NCI-H524 (cell line): ENCODE data around the gene GMEB2.
"Not testable (repeated sequence)": the region's sequence is repeated elsewhere in the genome, so short reads cannot be mapped to it uniquely, and the experiment has no call there.

Experiments
- DNase-seq, 2 experiments: peaks; one replicate each; lab custom pipeline; 2025; lab: John Stamatoyannopoulos, UW

Gene GMEB2

DNA sequence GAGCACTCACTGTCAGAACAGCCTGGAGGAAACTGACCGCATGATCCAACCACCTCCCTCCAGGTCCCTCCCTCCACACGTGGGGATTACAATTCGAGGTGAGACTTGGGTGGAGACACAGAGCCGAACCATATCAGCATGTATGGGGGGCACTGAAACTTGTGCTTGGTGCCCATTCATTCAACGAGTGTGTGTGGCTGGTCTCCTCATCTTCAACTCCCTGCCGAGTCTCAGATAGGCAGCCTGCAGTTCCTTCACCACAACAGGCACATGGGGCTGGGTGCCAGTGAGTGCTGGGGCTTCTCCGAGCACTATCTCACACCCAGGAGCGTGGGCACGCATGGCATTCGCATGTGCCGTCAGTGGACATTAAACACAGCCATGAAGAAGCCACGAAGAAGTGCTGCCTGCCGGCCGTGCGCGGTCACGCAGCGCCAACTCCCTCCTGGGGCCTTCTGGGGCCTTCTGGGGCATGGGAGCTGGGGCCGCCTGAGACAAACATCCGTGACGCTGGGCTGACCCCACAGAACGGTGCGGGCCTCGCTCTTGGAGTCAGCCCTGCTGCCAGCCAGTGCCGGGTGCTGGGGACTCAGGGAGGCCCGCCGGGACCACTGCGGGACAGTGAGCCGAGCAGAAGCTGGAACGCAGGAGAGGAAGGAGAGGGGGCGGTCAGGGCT lies 30.5 kb upstream of the GMEB2 start:
- DNase-seq: no peak

DNA sequence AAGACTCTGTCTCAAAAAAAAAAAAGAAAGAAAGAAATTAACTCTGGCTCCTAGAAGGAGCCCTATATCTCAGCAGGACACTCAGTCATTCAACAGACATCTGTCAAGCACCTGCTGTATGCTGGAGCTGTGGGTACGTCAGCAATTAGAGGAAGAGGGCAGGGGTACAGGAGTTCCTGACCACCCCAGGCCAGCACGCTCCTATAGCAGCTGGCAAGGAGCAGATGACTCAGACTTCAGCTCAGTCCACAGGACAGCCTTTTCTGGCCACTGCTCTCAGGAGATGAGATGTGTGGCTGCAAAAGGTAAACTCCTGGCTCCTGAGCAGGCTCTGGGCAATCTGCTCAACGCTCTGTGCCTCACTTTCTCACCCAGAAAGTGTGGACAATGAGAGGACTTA lies 29.6 kb upstream of the GMEB2 start:
- DNase-seq: no peak

DNA sequence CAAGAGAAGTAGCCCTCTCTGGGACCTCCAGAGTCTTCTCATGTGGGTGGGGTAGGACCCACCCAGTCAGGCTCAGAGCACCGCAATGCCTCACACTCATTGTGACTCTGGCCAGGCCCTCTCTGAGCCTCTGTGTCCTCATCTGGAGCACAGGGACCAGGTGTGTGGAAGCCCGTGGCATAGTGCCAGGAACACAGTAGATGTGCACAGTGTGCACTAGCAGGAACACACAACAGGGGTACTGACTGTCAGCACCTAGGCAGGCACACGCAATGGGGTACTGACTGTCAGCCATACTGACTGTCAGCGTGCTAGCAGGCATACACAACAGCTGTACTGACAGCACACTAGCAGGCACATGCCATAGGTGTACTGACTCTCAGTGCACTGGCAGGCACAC lies 28.3 kb upstream of the GMEB2 start:
- DNase-seq: no peak

DNA sequence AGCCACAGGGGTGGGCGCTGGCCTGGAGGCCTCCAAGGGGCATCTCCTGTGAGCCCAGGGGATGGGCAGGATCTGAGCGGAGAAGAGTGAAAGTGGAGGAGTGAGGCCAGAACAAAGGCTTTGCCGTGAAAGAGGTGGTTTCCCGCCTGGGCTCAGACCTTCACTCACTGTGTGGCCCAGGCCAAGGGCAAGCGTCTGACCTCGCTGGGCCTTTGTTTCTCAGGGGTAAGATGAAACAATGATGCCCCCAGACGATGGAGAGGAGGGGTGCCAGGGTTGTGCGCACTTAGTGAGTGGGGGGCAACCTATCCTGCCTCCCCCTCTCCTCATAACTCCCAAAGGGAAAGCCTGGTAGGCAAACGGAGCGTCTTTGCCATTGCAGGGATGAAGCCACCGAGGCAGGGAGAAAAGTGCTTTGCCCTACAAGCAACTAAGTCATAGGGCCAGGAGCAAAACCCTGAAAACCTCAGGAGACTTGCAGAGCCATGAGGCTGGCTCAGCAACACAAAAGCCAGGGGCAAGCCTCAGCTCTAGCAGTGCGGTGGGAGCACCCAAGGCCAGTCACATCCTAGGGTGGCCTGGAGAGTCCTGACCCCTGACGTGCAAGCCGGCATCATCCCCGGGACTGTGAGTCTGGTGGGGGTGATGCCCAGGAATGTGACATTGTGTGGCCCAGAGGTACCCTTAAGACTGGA lies 27.2 kb upstream of the GMEB2 start:
- DNase-seq: no peak

DNA sequence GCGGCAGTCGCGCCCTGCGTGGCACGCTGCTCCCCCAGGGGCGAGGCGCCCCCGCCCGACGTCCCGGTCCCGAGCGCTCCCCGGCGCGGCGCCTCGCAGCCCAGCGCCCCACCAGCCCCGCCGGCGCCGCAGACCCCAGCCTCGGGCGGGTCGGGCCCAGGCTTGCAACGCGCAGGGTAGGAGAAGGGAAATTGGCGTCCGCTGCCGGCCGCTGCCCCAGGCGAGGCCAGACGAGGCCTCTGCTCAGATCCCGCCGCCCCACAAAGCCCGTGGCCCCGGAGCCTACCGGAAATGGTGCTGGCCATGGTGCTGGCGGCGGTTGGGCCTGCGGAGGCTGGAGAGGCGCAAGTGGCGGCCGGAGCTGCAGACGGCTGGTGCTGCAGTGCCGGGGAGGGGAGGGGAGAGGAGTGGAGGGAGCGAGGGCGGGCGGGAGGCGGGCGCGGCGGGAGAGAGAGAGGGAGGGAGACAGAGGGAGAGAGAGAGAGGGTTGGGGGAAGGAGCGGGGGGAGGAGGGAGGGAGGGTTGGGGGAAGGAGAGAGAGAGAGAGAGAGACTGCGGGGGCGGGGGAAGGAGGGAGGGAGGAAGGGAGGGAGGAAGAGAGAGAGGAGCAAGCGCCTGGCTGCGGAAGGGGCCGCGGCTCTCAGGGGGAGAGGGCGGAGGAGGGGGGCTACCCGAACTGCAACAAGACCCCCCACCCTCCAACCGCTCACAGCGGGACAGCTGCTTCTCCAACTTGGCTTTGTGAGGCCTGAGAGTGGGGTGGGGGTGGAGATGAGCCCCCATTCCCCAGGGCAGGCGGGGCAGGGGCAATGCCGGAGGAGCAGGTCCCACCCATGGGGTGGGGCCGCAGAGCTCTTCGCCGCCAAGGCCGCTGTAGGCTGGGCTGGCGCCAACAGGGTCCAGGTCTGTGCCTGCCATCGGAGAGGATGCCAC lies 26.4 kb upstream of the GMEB2 start, which contains the start of gene STMN3:
TSS of gene STMN3 (minus strand) at position 384 of the 933 bp plus-strand sequence. CDS start at position 305, 79 bp downstream.
- peak; percentile 86 to 87 for DNase-seq

DNA sequence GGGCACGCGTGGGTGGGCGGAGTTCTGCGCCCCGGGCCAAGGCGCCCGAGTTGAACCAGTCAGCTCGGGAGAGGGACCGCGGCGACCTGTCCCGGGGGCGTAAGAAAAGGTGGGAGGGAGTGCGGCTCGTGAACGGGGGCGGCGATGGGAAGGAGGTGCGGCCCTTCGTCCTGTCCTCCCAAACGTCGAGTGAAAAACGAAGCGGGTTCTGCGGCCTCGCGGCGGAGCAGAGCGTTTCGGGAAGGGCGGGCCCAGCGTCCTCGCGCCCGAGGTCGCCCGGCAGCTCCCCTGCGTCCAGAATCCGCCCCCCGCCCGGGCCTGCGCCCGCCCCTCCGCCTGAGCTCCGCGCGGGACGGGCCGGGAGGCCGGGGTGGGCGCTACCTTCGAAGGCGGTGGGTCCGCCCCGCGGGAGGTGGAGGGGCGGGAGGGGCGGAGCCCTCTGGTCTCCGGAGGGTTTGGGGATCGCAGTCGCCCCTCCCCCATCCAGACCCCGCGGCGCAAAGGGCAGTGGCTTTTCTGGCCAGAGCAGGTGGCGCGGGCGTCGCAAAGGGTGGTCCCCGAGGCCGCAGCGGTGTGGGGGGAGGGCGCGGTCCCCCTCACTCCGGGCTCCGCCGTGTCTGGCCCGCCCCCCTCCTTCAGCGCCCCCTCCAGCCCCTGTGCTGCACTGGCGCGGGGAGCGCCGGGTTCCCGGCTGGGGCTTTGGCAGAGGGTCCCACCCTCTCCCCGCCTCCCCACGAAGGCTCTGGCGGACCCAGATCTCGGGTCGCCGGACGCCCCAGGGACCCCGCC lies 25.5 kb upstream of the GMEB2 start:
- peak in 1 of 2 experiments; percentile 48 for DNase-seq

DNA sequence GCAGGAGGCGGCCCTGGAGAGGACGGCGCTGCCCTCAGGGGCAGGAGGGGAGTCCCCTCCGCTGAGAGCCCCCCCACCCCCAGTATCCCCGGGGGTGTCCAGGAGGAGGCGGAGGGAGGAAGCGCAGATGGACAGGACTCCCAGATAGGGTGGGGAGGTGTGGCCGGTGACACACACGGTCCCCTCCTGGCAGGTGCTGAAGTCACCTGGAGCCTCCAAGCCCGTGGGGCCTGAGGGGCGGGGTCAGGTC lies 25.0 kb upstream of the GMEB2 start:
- DNase-seq: no peak

DNA sequence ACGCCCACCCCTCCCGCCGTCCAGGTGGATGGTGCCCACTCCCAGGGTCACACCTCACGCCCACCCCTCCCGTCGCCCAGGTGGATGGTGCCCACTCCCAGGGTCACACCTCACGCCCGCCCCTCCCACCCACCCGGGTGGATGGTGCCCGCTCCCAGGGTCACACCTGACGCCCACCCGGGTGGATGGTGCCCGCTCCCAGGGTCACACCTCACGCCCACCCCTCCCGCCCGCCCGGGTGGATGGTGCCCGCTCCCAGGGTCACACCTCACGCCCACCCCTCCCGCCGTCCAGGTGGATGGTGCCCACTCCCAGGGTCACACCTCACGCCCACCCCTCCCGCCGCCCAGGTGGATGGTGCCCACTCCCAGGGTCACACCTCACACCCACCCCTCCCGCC lies 23.6 kb upstream of the GMEB2 start:
- DNase-seq: not testable (repeated sequence)

DNA sequence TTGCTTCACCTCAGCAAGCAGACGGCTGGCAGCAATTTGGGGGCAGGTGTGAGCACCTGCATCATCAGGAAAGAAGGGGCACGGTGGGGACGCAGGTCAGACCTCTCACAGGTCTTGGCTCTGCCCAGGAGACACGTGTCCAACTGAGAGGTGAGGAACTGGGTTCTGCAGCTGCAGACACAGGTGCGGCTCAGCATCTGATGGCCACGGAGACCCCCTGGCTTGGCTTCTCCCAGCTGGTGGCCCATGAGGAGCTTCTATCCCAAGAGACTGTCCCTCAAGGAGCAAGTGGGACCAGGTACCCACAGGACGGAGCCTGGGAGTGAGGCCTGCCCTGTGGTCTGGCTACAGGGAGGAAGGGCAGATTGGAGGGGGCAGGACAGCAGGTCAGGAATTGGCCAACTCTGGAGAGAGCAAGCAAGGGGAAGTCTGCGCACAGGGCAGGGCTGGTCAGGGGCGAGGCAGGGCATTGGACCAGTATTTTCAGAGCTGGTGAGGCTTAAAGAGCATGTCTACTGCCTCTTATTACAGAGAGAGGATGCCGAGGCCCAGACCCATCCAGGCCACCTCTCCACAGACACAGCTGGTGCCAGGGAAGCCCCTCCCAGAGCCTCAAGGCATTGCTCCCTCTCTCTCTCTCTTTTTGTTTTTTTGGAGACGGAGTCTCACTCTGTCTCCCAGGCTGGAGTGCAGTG lies 22.1 kb upstream of the GMEB2 start:
- no peak for DNase-seq

DNA sequence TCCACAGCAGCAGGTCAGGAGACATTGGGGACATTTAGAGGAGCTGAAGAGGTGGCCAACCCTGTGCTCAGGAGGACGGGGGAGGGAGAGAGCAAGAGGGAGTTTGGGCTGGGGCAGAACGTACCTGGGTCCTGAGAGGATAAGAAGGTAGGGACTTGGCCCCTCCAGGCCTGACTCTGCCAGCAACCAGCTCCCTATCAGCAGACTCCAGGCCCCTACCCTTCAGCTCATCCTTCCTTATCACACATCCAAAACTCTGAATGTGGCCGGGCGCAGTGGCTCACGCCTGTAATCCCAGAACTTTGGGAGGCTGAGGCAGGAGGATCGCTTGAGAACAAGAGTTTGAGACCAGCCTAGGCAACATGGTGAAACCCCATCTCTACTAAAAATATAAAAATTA lies 21.3 kb upstream of the GMEB2 start:
- DNase-seq: no peak

DNA sequence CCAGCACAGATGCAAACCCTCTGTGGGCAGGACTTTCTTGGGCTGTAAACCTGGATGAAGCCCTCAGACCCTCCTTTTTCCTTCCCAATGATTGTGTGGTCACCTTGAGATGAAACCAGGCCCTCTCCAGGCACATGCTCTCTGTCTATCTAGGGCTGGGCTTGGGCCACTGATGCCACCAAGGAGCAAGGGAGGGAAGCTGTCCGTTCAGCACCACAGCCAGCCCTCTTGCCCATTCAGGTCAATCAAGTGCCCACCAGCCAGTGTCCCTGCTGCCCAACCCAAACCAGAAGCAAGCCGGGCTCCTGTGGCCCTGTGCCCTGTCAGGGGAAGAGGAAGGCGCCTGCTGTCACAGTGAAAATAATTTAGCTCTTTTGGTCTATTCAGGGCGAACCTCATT lies 18.3 kb upstream of the GMEB2 start:
- no peak for DNase-seq

DNA sequence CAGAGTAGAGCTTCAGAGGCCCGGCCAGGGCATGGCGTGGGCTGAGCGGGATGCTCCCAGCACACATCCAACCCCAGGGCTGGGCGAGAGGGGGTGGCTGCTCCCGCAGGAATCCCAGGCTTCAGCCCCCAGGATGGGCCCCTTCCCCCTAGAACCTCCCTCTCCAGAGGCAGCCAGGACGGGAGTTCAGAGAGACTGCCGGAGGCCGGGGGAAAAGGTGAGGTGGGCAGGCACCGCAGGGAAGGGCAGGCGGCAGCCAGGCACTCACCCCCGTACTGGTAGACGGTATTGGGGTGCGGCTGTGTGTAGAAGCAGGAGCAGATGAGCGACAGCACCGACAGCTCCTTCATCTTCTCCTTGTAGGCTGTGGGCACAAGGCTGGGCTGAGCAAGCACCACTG lies 17.0 kb upstream of the GMEB2 start:
- no peak for DNase-seq

DNA sequence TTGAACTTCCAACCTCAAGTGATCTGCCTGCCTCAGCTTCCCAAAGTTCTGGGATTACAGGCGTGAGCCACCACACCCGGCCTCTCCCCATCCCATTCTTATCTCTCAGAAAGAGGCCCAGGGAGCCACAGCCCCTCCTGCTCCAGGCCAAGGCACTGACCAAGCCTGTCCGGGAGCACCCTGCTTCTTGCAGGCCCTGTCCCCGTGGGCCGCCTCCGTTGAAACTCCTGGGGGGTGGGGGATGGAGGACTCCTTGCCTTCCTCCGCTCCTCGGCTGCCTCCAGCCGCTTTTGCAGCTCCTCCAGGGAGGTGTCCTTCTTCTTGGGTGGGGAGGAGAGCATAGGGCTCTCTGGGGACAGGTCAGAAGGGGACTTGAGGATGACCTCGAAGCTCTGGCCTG lies 16.6 kb upstream of the GMEB2 start:
- DNase-seq: no peak

DNA sequence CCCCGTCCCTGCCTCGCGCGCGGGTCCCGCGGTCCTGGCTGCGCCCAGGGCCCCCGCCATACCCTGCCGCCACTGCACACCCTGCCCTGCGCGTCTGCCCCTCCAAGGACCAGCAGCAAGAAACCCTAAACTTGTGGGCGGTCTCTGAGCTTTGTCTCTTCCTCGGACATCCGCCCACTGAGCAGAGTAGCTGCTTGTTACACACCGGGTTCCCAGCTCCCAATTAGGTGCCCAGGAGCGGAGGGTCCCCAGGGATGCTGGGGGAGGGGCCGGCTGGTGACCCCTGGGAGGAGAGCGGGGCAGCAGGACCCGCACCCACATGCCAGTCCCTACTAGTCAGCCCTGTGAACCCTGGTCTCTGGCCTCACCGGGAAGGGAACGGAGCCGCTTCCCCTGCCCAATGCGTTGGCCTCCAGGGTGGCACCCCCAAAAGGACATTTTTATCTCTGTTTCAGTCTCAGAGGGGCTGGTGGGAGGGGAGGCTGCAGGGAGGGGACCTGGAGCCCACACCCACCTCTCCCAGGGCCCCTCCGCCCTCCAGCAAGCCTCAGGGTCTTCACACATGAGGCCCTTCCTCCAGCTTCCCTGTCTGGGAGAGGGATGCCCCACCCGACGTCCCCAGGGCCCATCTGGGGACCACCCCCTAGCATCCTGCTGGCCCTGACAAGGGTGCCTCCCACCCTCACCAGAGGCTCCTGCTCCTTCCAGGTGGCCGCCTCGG lies 15.8 kb upstream of the GMEB2 start:
- DNase-seq: no peak

DNA sequence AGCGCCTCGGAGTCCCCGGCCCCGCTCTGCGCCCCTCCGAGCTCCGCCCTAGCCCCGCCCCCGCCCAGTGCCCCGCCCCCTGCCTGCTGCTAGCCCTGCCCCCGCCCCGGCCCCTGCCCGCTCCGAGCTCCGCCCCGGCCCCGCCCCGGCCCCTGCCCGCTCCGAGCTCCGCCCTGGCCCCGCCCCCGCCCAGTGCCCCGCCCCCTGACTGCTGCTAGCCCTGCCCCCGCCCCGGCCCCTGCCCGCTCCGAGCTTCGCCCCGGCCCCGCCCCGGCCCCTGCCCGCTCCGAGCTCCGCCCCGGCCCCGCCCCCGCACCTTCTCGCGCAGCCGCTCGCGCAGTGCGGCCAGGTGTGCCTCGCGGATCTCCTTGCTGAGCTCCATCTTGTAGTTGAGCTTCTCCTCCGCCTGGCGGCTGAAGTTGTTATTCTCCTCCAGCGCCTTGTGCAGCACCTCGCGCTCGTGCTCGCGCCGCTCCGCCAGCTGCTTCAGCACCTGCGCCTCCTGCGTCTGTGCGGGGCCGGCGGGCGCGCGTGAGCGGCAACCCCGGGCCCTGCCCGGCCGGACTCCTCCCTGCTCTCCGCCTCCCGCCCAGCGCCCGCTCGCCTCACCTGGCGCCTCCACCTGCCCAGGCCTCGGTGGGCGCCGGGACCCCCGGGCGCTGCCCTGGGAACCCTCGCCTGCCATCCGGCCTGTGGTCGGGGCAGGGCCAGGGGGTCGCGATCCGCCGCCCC lies 15.1 kb upstream of the GMEB2 start:
- DNase-seq: peak; percentile 56 to 84

DNA sequence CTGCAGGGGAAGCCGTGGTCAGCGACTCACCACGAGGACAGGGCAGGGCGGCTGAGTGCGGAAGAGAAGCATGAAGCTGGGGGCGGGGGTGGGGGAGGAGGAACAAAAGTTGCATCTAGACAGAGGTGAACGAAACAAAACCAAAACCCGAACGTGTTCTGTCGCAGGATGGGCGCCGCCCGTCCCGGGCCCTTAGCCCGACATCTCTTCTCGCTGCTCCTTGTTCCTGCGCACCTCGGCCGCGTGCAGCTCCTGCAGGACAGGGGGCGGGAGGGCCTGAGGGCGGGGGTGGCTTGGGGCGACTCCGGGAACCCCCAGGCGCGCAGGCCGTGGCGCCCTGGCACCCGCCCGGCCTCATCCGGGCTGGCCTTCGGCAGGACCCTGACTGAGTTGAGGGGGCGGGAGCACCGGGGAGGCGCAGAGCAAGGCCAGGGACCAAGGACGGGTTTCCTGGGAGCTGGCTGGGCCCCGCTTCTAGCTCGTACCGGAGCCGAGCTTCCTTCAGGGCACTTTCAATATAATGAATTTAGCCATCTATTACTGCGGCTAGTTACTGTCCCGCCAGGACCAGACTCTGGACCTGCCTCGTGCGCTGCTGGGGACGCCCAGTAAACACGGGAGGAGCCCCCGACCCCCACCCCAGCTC lies 14.4 kb upstream of the GMEB2 start:
- no peak for DNase-seq

DNA sequence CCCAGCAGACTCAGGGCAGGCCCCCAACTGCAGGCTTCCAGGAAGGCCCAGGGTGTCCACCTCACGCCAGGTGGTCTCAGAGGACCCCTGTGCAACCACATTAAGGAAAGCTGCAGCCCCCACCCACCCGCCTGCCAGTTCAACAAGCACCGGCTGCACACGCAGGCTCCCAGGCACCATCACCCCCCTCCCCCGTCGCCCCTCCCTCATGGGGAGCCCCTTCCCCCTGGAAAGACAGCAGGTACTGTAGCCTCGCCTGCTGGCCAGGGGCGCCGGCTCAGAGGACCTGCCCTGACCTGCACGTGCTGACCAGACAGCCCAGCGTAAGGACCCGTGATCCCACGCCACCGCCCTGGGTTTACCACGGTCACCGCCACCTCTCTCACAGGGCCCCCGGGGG lies 13.8 kb upstream of the GMEB2 start:
- DNase-seq: not testable (repeated sequence)

DNA sequence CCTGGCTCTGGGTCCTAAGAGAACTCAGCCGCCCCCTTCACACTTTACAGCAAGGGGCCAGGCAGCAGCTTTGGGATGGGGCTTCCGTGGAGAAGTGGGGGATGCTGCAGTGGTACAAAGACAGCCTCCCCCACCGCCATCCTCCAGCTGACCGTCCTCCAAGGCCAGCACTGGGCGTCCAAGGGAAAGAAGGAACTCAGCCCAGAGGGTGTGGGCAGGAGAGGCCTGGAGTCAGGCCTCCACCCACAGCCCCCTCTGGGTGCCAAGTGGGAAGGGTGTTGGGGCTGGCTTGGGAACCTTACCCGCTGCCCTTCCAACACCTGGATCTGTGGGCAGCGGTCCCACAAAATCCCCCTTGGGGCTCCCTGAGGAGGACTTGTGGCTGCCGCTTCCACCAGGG lies 13.2 kb upstream of the GMEB2 start:
- DNase-seq: no peak

DNA sequence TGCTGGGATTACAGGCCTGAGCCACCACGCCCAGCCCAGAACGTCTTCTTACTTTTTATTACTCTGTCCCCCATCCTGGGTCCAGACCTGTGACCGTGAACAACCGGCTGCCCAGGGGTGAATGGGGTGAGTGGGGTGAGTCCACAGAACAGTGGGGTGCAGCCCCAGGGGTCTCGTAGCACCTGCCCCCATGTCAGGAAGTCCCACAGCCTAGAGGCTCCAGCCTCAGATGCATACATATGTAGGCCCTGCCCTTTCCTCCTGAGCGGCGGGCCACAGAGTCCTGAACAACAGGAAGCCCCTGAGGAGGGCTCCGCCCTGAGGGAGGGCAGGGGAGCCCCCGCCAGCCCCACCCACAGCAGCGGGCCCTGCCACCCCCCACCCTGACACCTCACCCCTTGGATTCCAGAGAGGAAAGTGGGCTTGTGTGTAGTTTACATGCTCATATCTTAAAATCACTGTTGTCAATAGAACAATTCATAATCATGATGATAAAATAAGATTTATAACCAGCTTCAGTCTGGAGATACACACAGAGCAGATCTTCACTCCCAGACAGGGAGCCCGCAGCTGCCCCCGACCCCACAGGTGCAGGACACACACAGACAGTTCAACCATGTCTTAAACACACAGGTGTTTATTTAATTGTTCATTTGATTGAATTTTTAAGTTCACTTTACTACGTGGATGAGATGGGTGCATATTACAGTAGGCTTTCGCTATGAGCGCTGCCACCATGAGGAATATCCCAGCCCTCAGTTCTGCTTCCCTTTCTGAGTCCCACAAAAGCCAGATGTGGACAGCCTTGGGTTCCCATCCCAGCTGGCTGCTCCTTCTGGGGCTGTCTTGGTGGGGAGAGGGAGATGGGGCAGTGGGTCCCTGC lies 12.4 kb upstream of the GMEB2 start:
- DNase-seq: no peak
